HepG2 (cell line): ENCODE results near the gene DLL1. TPM values are rescaled to one million over a fixed set of nuclear protein-coding genes. Genes with fewer than 3 reads are reported as not detected.

ENCODE experiments used
- ATAC-seq: fragments of 200-7000 bp; cut with Tn5 transposase; 3 replicates; pipeline ENCODE4 v1.9.1; 2020; ENCODE audit warnings: mild to moderate bottlenecking, moderate library complexity
- BruUV-seq: library from RNA; stranded (reverse); fragments of 400-500 nt; replicated peaks from 2 replicates; lab custom pipeline; 2021; lab: Mats Ljungman, UMichigan
- CTCF ChIA-PET: fragments of 300-600 bp; formaldehyde crosslinking; extraction: SDS; loops from one replicate; lab custom pipeline; 2021; ENCODE audit warnings: low total read pairs, inconsistent platforms, low intra/inter-chr PET ratio; lab: Yijun Ruan, JAX
- POLR2A ChIA-PET: fragments of 350-600 bp; sonication (Branson Sonifier 250); formaldehyde crosslinking; loops from one replicate; lab custom pipeline; 2020; ENCODE audit warnings: antibody characterized with exemption, inconsistent platforms; lab: Yijun Ruan, JAX
- DNase-seq: peaks from one replicate; pipeline ENCODE4 v3.0.0-alpha.2; 2015; ENCODE audit warnings: low spot score
- FAIRE-seq: peaks from 3 replicates; lab custom pipeline; 2011; peaks lifted over from hg19 to GRCh38; lab: Jason Lieb, UNC
- H2AFZ ChIP-seq: one replicate; pipeline ENCODE4 v1.6.1; 2011; ENCODE audit warnings: low read length, inconsistent platforms
- H3K27ac ChIP-seq: fragments of 300-600 bp; 3 replicates; pipeline ENCODE4 v1.8.0; 2011; ENCODE audit warnings: mixed run types, mild to moderate bottlenecking, mixed read lengths, low read length, inconsistent platforms; ENCODE audit not compliant: insufficient read depth; ENCODE audit errors: extremely low read length
- H3K27me3 ChIP-seq, 2 experiments: fragments of 200-600 bp in 1 of 2; 2 replicates in 1 of 2; 3 replicates in 1 of 2; pipeline versions ENCODE4 v1.6.0 to v1.8.0; 2011; ENCODE audit warnings: low read length in 2 of 2, mild to moderate bottlenecking in 2 of 2, moderate library complexity in 2 of 2, inconsistent platforms in 1 of 2; ENCODE audit not compliant: insufficient read depth in 2 of 2, control insufficient read depth in 1 of 2
- H3K36me3 ChIP-seq, 2 experiments: fragments of 200-600 bp in 1 of 2; replicated peaks in 1 of 2; 2 replicates in 1 of 2; 3 replicates in 1 of 2; pipeline versions ENCODE4 v1.5.1 to v1.8.0; 2011; ENCODE audit warnings: low read length in 2 of 2, inconsistent platforms in 1 of 2; ENCODE audit not compliant: insufficient read depth in 2 of 2, control insufficient read depth in 1 of 2
- H3K4me1 ChIP-seq: 2 replicates; pipeline ENCODE4 v1.5.1; 2012; ENCODE audit warnings: low read length, inconsistent platforms; ENCODE audit not compliant: insufficient read depth
- H3K4me2 ChIP-seq: 2 replicates; pipeline ENCODE4 v1.6.0; 2011; ENCODE audit warnings: low read depth, low read length, inconsistent platforms
- H3K4me3 ChIP-seq, 3 experiments: fragments of 200-600 bp in 1 of 3; sonication (generic), shearing (Covaris generic) in 1 of 3; replicated peaks in 1 of 3; 2 replicates each; pipeline ENCODE4 v1.5.1; 2011 to 2016; ENCODE audit warnings: low read length in 3 of 3, inconsistent platforms in 2 of 3, low read depth in 2 of 3, mild to moderate bottlenecking in 2 of 3, control low read depth in 1 of 3, mixed read lengths in 1 of 3; ENCODE audit not compliant: insufficient read depth in 1 of 3
- H3K79me2 ChIP-seq: one replicate; pipeline ENCODE4 v1.6.1; 2011; ENCODE audit warnings: low read length, inconsistent platforms; ENCODE audit not compliant: insufficient read depth
- H3K9ac ChIP-seq: 2 replicates; pipeline ENCODE4 v1.6.0; 2011; ENCODE audit warnings: mild to moderate bottlenecking, low read depth, low read length, inconsistent platforms; ENCODE audit not compliant: insufficient read depth
- H3K9me3 ChIP-seq: 2 replicates; pipeline ENCODE4 v1.5.1; 2012; ENCODE audit warnings: mild to moderate bottlenecking, low read length
- H4K20me1 ChIP-seq: 2 replicates; pipeline ENCODE4 v1.6.0; 2011; ENCODE audit warnings: inconsistent platforms, mild to moderate bottlenecking, low read length, moderate library complexity; ENCODE audit not compliant: insufficient read depth
- LBX2 ChIP-seq: sonication (generic); formaldehyde crosslinking; IDR thresholded peaks from 2 replicates; pipeline ENCODE4 v1.5.0; 2020; ENCODE audit warnings: missing genetic modification reagents, mild to moderate bottlenecking, borderline replicate concordance
- NFIC ChIP-seq: IDR thresholded peaks from 2 replicates; pipeline ENCODE4 v1.6.1; 2012; ENCODE audit warnings: mild to moderate bottlenecking, low read length, inconsistent platforms
- PAX8 ChIP-seq: sonication (generic); formaldehyde crosslinking; IDR thresholded peaks from 2 replicates; pipeline ENCODE4 v1.8.0; 2022; ENCODE audit warnings: mild to moderate bottlenecking, missing genetic modification reagents, borderline replicate concordance
- RCOR2 ChIP-seq: IDR thresholded peaks from 2 replicates; pipeline ENCODE4 v1.6.1; 2016; ENCODE audit warnings: missing biosample characterization, missing genetic modification reagents
- RFX3 ChIP-seq: IDR thresholded peaks from 2 replicates; pipeline ENCODE4 v1.6.1; 2016; ENCODE audit warnings: missing biosample characterization, missing genetic modification reagents
- RNF219 ChIP-seq: sonication (generic); formaldehyde crosslinking; IDR thresholded peaks from 2 replicates; pipeline ENCODE4 v1.5.0; 2020; ENCODE audit warnings: mild to moderate bottlenecking, missing genetic modification reagents
- ZNF335 ChIP-seq: sonication (generic); formaldehyde crosslinking; IDR thresholded peaks from 2 replicates; pipeline ENCODE4 v1.4.0; 2020; ENCODE audit warnings: missing genetic modification reagents
- ZNF432 ChIP-seq: sonication (generic); formaldehyde crosslinking; IDR thresholded peaks from 2 replicates; pipeline ENCODE4 v1.5.0; 2020; ENCODE audit warnings: missing genetic modification reagents, mild to moderate bottlenecking, borderline replicate concordance
- ZNF496 ChIP-seq: sonication (generic); formaldehyde crosslinking; IDR thresholded peaks from 2 replicates; pipeline ENCODE4 v1.8.1; 2023; ENCODE audit warnings: mild to moderate bottlenecking, moderate library complexity, missing genetic modification reagents; ENCODE audit not compliant: insufficient replicate concordance
- ZNF768 ChIP-seq: sonication (generic); formaldehyde crosslinking; IDR thresholded peaks from 2 replicates; pipeline ENCODE4 v1.4.0; 2020; ENCODE audit warnings: missing genetic modification reagents
- ZNF850 ChIP-seq: sonication (generic); formaldehyde crosslinking; conservative IDR thresholded peaks from 2 replicates; pipeline ENCODE4 v1.9.0; 2021; ENCODE audit warnings: mild to moderate bottlenecking, missing genetic modification reagents
- ZNF878 ChIP-seq: sonication (generic); formaldehyde crosslinking; IDR thresholded peaks from 2 replicates; pipeline ENCODE4 v1.8.1; 2023; ENCODE audit warnings: mild to moderate bottlenecking, missing genetic modification reagents, moderate library complexity
- WGBS: methylation state at CpG from one replicate; pipeline ENCODE4 v1.1.6; 2017; ENCODE audit warnings: low lambda C conversion rate; 5-methylcytosine and 5-hydroxymethylcytosine counted together
- in situ Hi-C: cut with HindIII; loops from 2 replicates; pipeline ENCODE4 v1.10.0; 2017; ENCODE audit warnings: low pct_unique_long_range_greater_than_20kb; ENCODE audit not compliant: extremely low pct_ligation_motif_present
- intact Hi-C: fragments of 100-400 bp; cut with micrococcal nuclease; formaldehyde crosslinking; loops from one replicate; pipeline ENCODE4 v1.10.0; 2022; ENCODE audit not compliant: unreplicated experiment
- polyA plus RNA-seq, 8 experiments: library from polyadenylated mRNA; depleted of rRNA in 3 of 8; stranded (reverse) in 7 of 8; unstranded in 1 of 8; fragments of >200 nt; fragmentation: Illumina TruSeq in 4 of 8; extraction: Trizol in 4 of 8; gene quantifications; 2 replicates each; pipeline versions ENCODE4 v1.2.1 to v1.2.3, GENCODE V29; 2011 to 2016; ENCODE audit warnings: low read depth in 4 of 8, missing spikeins in 1 of 8, mixed read lengths in 1 of 8; ENCODE audit not compliant: insufficient read depth in 1 of 8
- total RNA-seq, 5 experiments: library from RNA; depleted of rRNA; stranded (reverse); fragments of >200 nt; fragmentation: Illumina TruSeq; extraction: Trizol; gene quantifications; 2 replicates each; pipeline ENCODE4 v1.2.3, GENCODE V29; 2016; ENCODE audit warnings: low read depth in 1 of 5

The DLL1 gene
- total and polyA plus RNA-seq, 2 of the 13 experiments (the other 11 are each of a cell fraction or from before 2014, with no cell fraction given): not detected

DNA sequence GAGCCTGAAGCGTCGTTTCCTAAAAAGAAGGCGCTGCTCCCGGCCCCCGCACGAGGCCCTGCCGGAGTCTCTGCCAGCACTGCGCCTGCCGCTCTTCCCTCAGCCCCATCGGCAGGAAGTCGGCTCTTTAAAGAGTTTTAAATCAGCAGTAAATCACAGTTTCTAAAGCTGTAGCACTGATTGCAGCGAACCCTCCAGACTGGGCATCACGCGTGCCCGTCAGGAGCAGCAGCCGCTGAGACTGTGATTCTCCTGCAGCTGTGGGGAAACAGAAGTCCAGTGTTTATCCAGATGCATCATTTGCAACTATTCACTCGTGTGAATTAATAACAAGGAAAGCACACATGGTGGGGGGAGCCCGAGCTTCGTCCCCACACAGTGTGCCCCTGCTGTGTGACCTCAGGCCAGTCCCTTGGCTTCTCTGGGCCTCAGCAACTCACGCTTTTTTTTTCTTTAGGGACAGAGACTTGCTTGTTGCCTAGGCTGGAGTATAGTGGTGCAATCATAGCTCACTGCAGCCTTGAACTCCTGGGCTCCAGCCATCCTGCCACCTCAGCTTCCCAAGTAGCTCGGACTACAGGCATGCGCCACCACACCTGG, 28.3 kb downstream of the DLL1 start:
- in situ Hi-C loops: no loop called here
- intact Hi-C loops: no loop called here
- H3K4me2 ChIP-seq: no peak overlapping the region
- ChIA-PET CTCF (no interaction called here), POLR2A (interaction anchor here (0.6 kb wide), 1 partner anchor 34 kb away, joined by 3 read pairs; no protein-coding TSS in a partner anchor)
- H3K36me3 ChIP-seq: no peaks in the 10 kb centered on the region
- no peak overlapping the region for H2AFZ ChIP-seq
- H3K4me3 ChIP-seq: no peak overlapping the region
- BruUV-seq: no TSS peak
- H4K20me1 ChIP-seq: no peaks in the 10 kb centered on the region; the same call in 1 of the 2 replicates
- no peaks in the 10 kb centered on the region for H3K79me2 ChIP-seq
- FAIRE-seq: no peak
- H3K27ac ChIP-seq: no peak overlapping the region
- H3K9ac ChIP-seq: no peak overlapping the region
- no peak for ATAC-seq
- no peak for TF ChIP-seq RNF219 (CRISPR knock-in tag)
- TF ChIP-seq ZNF768 (CRISPR knock-in tag): peak; percentile 96
- TF ChIP-seq RFX3 (CRISPR knock-in tag): no peak
- H3K27me3 ChIP-seq: peaks cover 11 to 69% of the 10 kb centered on the region in 2 experiments
- peaks cover 12% of the 10 kb centered on the region for H3K4me1 ChIP-seq
- H3K9me3 ChIP-seq: no peaks in the 10 kb centered on the region
- DNase-seq: no peak
- 65% methylated on average over 21 of the region's 22 CpGs for WGBS

- no peaks in the 10 kb centered on the region for H3K79me2 ChIP-seq
- no peak overlapping the region for H3K4me3 ChIP-seq
- ChIA-PET POLR2A (no interaction called here), CTCF (no interaction called here)
- no TSS peak for BruUV-seq
- H4K20me1 ChIP-seq: no peaks in the 10 kb centered on the region; the same call in 1 of the 2 replicates
- DNase-seq (no peak), ATAC-seq (no peak), FAIRE-seq (no peak)
- no peak overlapping the region for H2AFZ ChIP-seq
- WGBS: 36% methylated on average over 28 of the region's 32 CpGs
- H3K4me1 ChIP-seq: peaks cover 12% of the 10 kb centered on the region
- peaks cover 11 to 75% of the 10 kb centered on the region in 2 experiments for H3K27me3 ChIP-seq
- no peak overlapping the region for H3K27ac ChIP-seq
- H3K36me3 ChIP-seq: no peaks in the 10 kb centered on the region
- H3K9me3 ChIP-seq: no peaks in the 10 kb centered on the region
- H3K4me2 ChIP-seq: no peak overlapping the region
- in situ Hi-C loops (no loop called here), intact Hi-C loops (no loop called here)
- H3K9ac ChIP-seq: no peak overlapping the region
- TF ChIP-seq PAX8 (CRISPR knock-in tag) (no peak), ZNF335 (no peak), NFIC (no peak), ZNF850 (CRISPR knock-in tag) (no peak), ZNF878 (CRISPR knock-in tag) (no peak), RCOR2 (CRISPR knock-in tag) (no peak), LBX2 (CRISPR knock-in tag) (no peak), ZNF432 (no peak), ZNF496 (CRISPR knock-in tag) (no peak)
These were observed 29.0 kb downstream of the DLL1 start for GRCh38 chr6:170261643-170262488.
